ENCODE measurements around the gene DTD1. TPM values are rescaled to one million over a fixed set of nuclear protein-coding genes. Genes with fewer than 3 reads are reported as not detected.
A peak's percentile ranks its signal among the peaks of the same experiment; 100 is the strongest.

Gene DTD1
- total RNA-seq, 1 experiment from 2014 or later: 80.6 TPM

GRCh38 chr20:18615020-18615650, 27.3 kb downstream of the DTD1 start:
- DNase-seq (ENCODE audit: low read depth): no peak

GRCh38 chr20:18621004-18621403, 33.1 kb downstream of the DTD1 start:
- DNase-seq (ENCODE audit: low read depth): no peak

- DNase-seq (ENCODE audit: low read depth): no peak
Measured at GRCh38 chr20:18623156-18623910, 35.5 kb downstream of the DTD1 start.

DNA sequence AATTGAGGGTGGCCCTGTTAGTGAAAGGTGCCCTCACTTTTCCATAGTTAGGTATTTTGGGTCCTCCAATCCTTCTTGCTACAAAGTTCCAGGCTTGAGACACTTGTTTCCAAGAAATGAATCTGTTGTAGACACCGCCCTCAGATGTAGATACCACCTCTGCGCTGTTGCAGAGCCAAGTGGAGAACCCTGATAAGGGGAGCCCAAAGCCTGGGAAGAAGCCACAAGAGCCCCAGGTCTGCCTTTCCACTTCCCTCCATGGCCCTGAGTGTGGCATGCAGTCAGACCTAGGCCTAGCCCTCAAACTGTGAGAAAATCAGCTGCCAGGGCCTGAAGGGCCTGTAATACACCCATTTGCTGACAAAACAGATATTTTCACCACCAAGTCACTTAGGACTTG, 37.1 kb downstream of the DTD1 start:
- DNase-seq (ENCODE audit: low read depth): no peak

DNA sequence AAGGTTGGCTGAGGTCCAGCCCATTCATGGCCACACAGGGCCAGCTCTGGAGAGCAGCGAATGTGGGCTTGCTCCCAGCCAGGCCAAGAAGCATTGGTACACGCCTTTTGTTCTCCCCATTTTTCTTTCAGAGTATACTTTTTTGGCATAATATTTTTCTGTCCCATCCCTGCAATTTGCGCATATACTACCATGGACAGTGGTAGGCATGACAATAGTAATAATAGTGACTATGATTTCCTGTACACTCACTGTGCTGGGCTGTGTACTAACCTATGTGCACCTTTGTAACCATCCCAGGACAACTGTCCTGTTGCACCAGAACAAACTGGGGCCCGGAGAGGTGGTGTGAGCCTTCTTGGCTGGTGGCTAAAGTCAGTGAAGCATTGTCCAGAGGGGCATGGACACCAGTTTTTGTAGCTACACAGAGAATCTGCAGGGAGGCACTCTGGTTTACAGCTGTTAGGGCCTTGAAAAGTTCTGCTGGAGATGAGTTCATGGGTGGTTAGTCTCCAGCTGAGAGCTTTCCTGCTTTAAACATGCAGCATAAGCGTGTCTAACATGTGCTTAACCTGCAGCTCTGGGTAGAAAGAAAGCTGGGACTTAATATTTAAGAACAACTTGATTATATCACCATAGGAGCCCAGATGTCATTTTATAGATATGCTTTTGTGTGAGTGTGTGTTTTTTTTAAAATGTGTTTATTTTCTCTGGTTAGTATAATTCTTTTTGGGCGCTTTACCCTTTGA, 38.2 kb downstream of the DTD1 start:
- no peak for DNase-seq (ENCODE audit: low read depth)

DNA sequence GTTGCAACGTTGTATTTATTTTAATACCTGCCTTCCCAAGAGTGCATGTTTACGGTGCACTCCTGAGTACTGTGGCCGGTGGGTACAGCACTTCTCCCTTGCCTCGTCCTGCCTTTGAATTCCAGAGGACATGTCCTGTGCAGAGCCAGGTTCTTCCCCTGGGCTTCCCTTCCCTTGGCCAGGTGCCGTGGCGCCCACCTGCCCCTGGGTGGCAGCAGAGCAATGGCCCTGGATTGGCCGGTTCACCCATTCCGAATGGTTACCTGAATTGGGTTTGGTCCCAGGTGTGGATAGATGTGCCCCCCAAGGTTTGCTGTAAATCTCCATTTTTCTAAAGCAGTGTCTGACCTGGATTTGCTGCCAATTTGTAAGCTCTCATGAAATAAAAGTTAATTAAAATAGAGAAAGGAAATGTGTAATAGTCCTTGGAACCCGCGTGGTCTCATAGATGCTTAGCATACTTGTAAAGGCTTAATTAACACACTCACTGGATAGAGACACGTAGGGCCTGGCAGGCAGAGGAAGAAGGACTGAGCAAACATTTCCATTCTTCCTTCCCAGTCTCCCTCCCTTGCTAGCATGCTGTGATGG, 40.6 kb downstream of the DTD1 start:
- peak; percentile 7 for DNase-seq (ENCODE audit: low read depth)

DNA sequence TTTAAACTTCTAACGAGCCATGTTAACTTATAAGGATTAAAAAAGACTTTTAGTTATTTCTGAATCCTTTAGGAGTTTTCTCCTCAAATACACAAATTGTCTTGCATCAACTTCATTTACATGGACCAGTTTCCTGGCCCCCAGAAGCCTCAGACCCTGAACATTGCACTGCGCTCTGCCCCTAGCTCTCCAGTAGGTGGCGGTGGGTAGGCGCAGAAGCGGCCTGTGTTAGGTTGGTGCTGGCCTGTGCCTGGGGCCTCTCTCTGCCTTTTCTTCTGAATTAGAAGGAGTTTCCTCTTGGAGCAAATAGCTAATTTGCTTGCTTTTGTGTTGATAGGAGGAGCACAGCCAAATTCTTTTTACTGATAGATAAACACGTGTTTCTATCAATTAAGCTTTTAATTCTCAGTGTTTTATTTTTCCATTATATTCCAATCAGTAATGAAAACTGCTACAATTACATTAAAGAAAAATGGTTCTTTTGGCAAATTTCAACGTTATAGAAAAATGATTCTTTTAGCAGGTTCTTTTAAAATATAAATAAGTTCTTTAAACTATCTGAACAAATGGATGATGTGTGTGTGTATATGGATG, 44.4 kb downstream of the DTD1 start:
- DNase-seq (ENCODE audit: low read depth): peak; percentile 65

GRCh38 chr20:18633411-18633810, 45.6 kb downstream of the DTD1 start:
- no peak for DNase-seq (ENCODE audit: low read depth)

GRCh38 chr20:18634501-18634900, 46.6 kb downstream of the DTD1 start:
- no peak for DNase-seq (ENCODE audit: low read depth)

GRCh38 chr20:18635380-18635779, 47.5 kb downstream of the DTD1 start:
- no peak for DNase-seq (ENCODE audit: low read depth)

DNA sequence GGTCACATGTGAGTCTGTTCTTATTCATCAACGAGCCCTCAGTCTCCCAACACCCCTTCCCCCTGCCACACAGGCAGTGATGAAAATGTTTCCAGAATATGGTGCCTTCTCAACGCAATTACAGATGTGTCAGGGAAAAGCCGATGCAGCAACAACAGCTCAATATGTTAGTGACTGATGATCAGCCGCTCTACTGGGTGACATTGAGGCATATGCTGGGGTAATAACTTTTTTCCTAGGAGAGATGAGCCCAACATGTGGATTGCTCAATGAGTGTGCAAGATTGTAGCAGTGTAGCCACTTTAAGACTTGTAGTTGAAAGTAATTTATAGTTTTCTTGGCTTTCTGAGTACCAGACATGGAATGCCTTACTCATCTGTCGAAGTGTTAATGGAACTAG, 49.4 kb downstream of the DTD1 start:
- no peak for DNase-seq (ENCODE audit: low read depth)

DNA sequence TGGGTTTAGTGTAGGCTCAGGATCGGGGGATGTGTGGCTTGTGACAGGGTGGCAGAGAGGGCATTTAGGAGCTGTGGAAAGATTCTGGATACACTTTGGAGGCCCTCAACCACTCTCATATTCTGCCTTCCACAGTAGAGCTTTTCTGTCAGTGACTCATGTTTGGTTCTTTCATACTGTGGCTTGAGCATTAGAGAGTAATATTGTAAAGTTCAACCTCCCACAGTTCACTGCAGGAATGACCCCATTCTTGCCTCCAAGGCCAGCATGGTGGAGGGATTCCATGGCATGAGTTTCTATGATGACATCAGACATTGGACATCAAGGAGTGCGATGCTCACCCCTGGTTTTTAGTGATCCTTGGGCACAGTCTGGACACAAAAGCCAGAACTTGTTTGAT, 50.9 kb downstream of the DTD1 start:
- no peak for DNase-seq (ENCODE audit: low read depth)

DNA sequence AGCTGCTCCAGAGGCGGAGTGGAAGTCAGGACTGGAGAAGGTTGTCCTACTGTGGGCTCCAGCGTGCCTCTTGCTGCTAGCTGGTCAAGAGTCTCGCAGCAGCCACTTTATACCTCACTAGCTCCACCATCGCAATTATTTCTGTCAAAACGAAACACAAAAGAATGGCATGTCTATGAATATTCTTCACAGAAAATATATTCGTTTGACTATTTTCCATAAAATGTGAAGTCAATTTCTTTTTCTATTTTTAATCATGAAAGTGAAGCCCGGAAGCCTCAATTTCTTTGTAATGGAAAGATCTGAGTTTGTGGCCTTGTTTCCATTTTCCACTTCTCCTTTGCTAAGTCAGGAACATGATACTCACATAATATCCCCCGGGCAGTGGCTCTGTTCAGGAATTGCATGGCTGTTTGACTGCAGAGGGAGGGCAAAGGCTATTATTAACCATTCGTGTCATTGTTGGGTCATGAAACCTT, 51.7 kb downstream of the DTD1 start:
- no peak for DNase-seq (ENCODE audit: low read depth)

DNA sequence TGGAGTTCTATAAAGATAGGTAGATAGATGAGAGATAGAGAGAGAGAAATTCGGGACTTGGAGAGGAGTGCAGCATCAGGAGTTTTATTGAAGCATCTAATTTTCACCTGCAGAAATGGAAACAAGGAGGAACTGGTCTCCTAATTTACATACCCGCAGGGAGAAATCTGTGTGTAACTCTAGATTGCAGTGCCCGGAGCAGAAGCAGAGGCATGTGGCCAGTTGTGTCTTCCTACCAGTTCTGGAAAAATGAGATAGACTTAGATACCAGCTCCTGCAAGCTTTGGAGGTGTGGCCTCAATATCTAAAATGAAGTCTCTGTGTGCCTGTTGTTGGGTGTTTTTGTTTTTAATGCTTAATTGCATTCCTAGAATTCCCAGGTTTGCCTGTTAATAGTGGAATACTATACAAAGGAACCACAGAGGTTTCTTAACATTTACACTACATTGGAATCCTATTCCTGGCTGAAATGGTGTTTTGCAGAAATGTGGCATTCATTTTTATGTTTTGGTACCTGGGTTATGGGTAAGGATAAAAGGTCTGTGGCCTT, 57.4 kb downstream of the DTD1 start:
- no peak for DNase-seq (ENCODE audit: low read depth)

GRCh38 chr20:18645851-18646250, 58.0 kb downstream of the DTD1 start:
- no peak for DNase-seq (ENCODE audit: low read depth)

GRCh38 chr20:18647777-18648176, 59.9 kb downstream of the DTD1 start:
- DNase-seq (ENCODE audit: low read depth): no peak

GRCh38 chr20:18650224-18650623, 62.4 kb downstream of the DTD1 start:
- DNase-seq (ENCODE audit: low read depth): no peak

DNA sequence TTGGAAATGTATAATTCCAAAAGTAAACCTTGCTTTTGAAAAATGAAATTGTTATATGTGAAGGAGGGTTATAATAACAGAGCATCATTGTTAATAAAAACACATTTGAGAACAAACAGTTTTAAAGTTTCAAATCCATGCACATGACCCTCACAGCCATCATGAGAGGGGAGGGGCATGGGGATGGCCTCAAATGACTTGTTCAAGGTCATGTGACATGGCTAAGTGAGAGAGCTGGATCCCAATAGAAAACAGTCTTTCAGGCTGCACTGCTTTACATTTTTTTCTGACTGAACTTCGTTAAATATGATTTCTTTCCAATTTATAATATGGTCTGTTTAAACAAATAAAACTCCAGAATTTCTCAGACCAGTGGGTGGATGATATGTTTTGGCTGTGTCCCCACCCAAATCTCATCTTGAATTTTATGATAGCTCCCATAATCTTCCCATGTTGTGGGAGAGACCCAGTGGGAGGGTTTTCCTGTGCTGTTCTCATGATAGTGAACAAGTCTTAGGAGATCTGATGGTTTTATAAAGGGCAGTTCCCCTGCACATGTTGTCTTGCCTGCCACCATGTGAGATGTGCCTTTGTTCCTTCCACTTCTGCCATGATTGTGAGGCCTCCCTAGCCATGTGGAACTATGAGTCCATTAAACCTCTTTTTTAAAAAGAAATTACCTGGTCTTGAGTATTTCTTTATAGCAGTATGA, 66.0 kb downstream of the DTD1 start:
- no peak for DNase-seq (ENCODE audit: low read depth)

DNA sequence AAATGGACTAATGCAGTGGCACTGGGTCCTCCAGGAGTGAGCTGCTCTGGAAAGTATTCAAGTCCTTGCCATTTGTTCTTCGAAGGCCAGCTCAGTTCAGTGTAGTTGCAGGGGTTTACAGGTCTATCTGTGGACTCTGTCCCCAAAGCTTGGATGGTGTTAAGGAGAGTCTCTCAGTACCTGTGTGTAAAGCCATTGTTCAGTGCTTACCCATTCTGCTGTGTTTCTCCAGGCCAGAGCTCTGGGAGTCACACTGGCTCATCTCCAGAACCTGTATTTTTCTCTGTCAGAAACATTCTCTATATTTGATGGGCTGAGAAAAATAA, 66.6 kb downstream of the DTD1 start:
- no peak for DNase-seq (ENCODE audit: low read depth)

DNA sequence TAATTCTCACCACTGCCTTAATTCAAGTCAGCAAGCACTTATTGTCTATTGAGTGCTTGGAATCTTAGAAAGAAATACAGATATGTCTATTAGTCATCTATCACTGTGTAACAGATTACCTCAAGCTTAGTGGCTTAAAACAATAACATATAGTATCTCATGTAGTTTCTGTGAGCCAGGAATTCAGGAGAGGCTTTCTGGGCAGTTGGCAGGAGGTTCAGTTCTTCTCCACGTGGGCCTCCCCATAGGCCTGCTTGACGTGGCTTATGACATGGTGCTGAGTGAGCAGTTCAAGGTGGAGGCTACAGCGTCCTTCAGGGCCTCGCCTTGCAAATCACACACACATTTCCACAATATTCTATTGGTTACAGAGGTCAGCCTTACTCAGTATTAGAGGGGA, 69.7 kb downstream of the DTD1 start:
- no peak for DNase-seq (ENCODE audit: low read depth)

All from Daoy (cell line).